Parathyroid adenoma (tissue), 2 donors: ENCODE results near the gene WNT10A.
A peak's percentile ranks its signal among the peaks of the same experiment; 100 is the strongest.

ENCODE experiments used
- H2AFZ ChIP-seq: fragments of 300-600 bp; sonication (generic); one replicate; pipeline ENCODE4 v1.7.0; 2017; ENCODE audit warnings: antibody characterized with exemption, mild to moderate bottlenecking
- H3K27ac ChIP-seq: fragments of 300-600 bp; sonication (generic); one replicate; pipeline ENCODE4 v1.7.0; 2017
- H3K27me3 ChIP-seq: fragments of 300-600 bp; sonication (generic); one replicate; pipeline ENCODE4 v1.7.0; 2017; ENCODE audit warnings: low read length; ENCODE audit not compliant: control insufficient read depth, insufficient read depth
- H3K36me3 ChIP-seq: fragments of 300-600 bp; sonication (generic); one replicate; pipeline ENCODE4 v1.7.0; 2017; ENCODE audit warnings: low read length; ENCODE audit not compliant: control insufficient read depth, insufficient read depth
- H3K4me1 ChIP-seq: fragments of 300-600 bp; sonication (generic); one replicate; pipeline ENCODE4 v1.7.0; 2017; ENCODE audit warnings: control low read depth
- H3K4me2 ChIP-seq: fragments of 300-600 bp; sonication (generic); one replicate; pipeline ENCODE4 v1.7.0; 2017; ENCODE audit warnings: low read length
- H3K4me3 ChIP-seq: fragments of 300-600 bp; sonication (generic); one replicate; pipeline ENCODE4 v1.7.0; 2017; ENCODE audit warnings: low read depth, low read length
- H3K79me2 ChIP-seq: fragments of 300-600 bp; sonication (generic); one replicate; pipeline ENCODE4 v1.7.0; 2017; ENCODE audit warnings: control low read depth
- H3K9ac ChIP-seq: fragments of 300-600 bp; sonication (generic); one replicate; pipeline ENCODE4 v1.7.0; 2017; ENCODE audit warnings: mild to moderate bottlenecking
- H3K9me3 ChIP-seq: fragments of 300-600 bp; sonication (generic); one replicate; pipeline ENCODE4 v1.7.0; 2017; ENCODE audit warnings: low read length; ENCODE audit not compliant: control insufficient read depth
- TF ChIP-seq, protein P1 (sequence below): fragments of 300-600 bp; sonication (generic); IDR thresholded peaks from one replicate; pipeline ENCODE4 v1.7.0; 2017; ENCODE audit warnings: antibody characterized with exemption, mild to moderate bottlenecking
- donor health status: primary hyperparathyroidism.

Gene WNT10A

DNA sequence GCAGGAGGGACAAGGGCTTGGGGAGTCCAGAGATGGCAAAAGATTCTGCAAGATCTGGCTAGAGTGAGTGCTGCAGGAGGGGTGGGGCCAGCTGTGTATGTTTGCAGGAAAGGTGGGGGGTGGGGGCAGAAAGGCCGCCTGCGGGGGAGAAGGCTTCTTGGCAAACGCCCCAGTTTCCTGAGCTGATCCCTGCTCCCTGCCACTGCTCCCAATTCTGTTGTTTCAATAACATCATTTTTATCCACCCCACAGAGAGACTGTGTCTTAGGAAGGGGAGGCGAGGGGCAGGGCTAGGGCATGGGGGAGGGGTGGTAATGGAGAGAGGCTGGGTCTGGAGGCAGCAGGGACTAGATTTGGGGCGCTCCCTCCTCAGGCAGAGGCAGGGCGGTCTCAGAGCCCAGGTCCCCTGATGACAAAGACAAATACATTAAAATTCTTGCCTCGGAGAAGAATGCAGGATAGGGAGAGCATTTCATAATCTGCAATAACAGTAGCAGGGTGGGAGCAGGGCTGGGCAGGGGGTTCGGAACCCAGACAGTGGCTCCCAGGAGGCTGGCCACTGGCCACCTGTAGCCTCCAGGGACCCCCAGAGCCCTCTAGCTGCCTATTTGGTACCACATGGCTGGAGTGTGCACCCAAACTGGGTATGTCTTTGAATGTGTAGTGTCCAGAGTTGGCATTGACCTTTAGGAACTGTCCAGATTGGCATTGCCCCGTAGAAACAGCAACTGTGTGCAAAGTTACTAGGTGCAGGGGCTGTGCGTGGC, 23.1 kb upstream of the WNT10A start:
- no peak overlapping the region for H3K27ac ChIP-seq
- H3K4me1 ChIP-seq = peaks cover 3% of the 10 kb centered on the region
- no peaks in the 10 kb centered on the region for H3K9me3 ChIP-seq
- TF ChIP-seq, protein P1, sequence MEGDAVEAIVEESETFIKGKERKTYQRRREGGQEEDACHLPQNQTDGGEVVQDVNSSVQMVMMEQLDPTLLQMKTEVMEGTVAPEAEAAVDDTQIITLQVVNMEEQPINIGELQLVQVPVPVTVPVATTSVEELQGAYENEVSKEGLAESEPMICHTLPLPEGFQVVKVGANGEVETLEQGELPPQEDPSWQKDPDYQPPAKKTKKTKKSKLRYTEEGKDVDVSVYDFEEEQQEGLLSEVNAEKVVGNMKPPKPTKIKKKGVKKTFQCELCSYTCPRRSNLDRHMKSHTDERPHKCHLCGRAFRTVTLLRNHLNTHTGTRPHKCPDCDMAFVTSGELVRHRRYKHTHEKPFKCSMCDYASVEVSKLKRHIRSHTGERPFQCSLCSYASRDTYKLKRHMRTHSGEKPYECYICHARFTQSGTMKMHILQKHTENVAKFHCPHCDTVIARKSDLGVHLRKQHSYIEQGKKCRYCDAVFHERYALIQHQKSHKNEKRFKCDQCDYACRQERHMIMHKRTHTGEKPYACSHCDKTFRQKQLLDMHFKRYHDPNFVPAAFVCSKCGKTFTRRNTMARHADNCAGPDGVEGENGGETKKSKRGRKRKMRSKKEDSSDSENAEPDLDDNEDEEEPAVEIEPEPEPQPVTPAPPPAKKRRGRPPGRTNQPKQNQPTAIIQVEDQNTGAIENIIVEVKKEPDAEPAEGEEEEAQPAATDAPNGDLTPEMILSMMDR = no peak
- H3K27me3 ChIP-seq = peaks cover 8% of the 10 kb centered on the region
- no peak overlapping the region for H3K4me3 ChIP-seq
- H2AFZ ChIP-seq = no peak overlapping the region
- H3K4me2 ChIP-seq = no peak overlapping the region
- no peaks in the 10 kb centered on the region for H3K79me2 ChIP-seq
- H3K36me3 ChIP-seq = no peaks in the 10 kb centered on the region
- no peak overlapping the region for H3K9ac ChIP-seq

- no peak overlapping the region for H3K27ac ChIP-seq
- H3K79me2 ChIP-seq = no peaks in the 10 kb centered on the region
- no peak overlapping the region for H3K9ac ChIP-seq
- H3K4me3 ChIP-seq = no peak overlapping the region
- H3K27me3 ChIP-seq = peaks cover 8% of the 10 kb centered on the region
- no peaks in the 10 kb centered on the region for H3K36me3 ChIP-seq
- no peak overlapping the region for H2AFZ ChIP-seq
- peaks cover 3% of the 10 kb centered on the region for H3K4me1 ChIP-seq
- TF ChIP-seq, protein P1 = no peak
- H3K9me3 ChIP-seq = no peaks in the 10 kb centered on the region
- H3K4me2 ChIP-seq = no peak overlapping the region
Measured at GRCh38 chr2:218858138-218858445, 22.6 kb upstream of the WNT10A start.

- Histone ChIP-seq H3K79me2 (no peaks in the 10 kb centered on the region), H3K9me3 (no peaks in the 10 kb centered on the region), H3K4me1 (peaks cover 3% of the 10 kb centered on the region), H3K27ac (no peak overlapping the region), H3K4me2 (no peak overlapping the region), H3K9ac (no peak overlapping the region), H3K4me3 (no peak overlapping the region), H2AFZ (no peak overlapping the region), H3K27me3 (peaks cover 8% of the 10 kb centered on the region), H3K36me3 (no peaks in the 10 kb centered on the region)
- TF ChIP-seq, protein P1 = no peak
Measured at GRCh38 chr2:218858671-218859555, 21.7 kb upstream of the WNT10A start.

DNA sequence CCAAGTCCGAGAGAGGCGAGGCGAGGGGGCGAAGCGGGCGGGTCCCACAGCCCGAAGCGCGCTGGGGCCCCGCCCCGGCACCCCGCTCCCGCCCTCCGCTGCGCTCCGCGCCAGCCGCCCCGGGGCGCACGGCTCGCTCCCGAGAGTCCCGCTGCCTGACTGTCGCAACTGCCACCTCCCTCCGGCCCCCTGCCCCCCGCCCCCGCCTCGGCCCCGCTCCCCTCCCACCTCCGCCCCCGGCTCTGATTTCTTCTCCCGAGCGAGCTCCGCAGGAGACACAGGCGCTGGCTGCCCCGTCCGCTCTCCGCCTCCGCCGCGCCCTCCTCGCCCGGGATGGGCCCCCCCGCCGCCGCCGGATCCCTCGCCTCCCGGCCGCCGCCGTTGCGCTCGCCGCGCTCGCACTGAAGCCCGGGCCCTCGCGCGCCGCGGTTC, 21.1 kb upstream of the WNT10A start, which contains the start of gene WNT6:
TSS of gene WNT6 (plus strand) at position 250 of the 432 bp plus-strand sequence. CDS start 233 bp downstream, outside the sequence.
- Histone ChIP-seq H3K36me3 (no peaks in the 10 kb centered on the region), H3K9me3 (no peaks in the 10 kb centered on the region), H3K4me1 (peaks cover 3% of the 10 kb centered on the region), H3K4me3 (no peak within 1 kb of the TSS), H3K9ac (no peak within 1 kb of the TSS), H3K27ac (no peak within 1 kb of the TSS), H3K4me2 (peak within 1 kb of the TSS; percentile 22), H3K79me2 (no peaks in the 10 kb centered on the region), H2AFZ (peak within 1 kb of the TSS; percentile 56), H3K27me3 (peaks cover 8% of the 10 kb centered on the region)
- TF ChIP-seq, protein P1 = no peak
